Endothelial cell of hepatic sinusoid (primary cell): ENCODE data around the gene CACNA1C.
"Not testable (repeated sequence)": the region's sequence is repeated elsewhere in the genome, so short reads cannot be mapped to it uniquely, and the experiment has no call there.

ENCODE experiments used
- in situ Hi-C: cut with HindIII; loops from 2 replicates; pipeline ENCODE4 v1.10.0; 2017; ENCODE audit warnings: low sequenced_read_pairs

The CACNA1C gene

DNA sequence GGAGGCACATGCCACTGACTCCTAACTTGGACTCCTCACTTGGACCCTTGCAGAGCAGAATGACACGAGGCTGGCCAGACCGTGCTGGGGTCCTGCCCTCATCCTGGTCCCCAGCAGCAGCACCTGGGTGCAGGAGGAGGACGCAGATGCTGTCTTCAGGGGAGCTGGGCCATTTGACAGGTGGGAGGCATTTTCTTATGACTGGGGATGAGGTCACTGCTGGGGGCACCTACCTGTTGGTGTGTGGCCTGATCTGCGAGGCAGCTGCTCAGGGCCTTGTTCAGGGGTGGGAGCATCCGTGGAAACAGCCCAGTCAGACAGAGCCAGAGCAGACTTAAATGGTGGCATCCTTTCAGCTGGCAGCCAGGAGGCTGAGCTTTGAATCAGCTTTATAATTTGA lies 57.3 kb downstream of the CACNA1C start:
- in situ Hi-C loops = no loop called here

DNA sequence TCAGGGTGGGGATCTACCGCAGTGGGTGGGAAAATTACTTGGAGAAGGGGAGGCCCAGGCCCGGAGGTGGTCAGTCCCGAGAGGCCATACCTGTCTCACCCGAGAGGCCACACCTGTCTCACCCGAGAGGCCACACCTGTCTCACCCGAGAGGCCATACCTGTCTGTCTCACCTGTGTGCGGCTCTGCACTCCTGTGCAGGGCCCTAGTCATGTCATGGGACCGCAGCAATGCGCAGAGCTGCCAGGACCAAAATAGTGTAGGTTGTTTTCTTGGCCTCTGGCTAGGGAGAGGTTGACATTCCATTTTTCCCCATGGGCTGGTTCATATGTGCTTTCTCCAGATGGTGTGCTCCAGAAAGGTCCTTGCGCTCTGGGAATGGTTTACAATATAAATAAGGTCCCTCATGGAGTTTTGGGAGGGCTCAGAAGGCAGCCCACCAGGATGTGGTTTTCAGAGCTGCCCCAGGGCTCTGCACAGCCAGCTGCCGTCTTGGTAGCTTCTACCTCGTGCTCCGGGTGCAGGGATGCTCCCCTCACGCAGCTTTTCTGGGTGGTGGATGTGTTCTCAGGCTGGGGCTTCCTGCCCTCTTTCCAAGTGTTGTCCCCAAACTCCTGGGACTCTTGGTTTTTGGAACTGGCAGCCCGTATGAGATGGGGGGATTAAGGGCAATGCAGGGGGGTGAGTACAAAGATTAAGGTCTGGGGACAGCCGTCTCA lies 58.2 kb downstream of the CACNA1C start:
- in situ Hi-C loops = no loop called here

DNA sequence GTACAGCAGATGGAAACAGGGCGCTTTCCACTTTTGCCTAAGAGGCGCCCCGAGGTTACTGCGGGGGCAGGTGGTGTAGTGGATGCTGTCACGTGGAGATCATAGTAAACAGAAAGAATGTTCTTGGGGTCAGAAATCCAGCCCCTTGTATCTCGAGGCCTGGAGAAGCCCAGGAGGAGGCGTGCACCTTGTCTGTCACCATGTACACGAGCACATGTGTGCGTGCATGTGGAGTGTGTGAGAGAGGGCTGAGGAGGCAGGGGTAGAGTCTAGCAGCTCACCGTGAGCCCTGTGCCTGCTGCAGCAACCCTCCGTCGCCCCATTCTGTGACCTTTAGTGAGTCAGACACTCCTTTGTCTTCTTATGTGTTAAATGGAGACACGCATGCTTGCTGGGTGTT lies 59.0 kb downstream of the CACNA1C start:
- in situ Hi-C loops = no loop called here

DNA sequence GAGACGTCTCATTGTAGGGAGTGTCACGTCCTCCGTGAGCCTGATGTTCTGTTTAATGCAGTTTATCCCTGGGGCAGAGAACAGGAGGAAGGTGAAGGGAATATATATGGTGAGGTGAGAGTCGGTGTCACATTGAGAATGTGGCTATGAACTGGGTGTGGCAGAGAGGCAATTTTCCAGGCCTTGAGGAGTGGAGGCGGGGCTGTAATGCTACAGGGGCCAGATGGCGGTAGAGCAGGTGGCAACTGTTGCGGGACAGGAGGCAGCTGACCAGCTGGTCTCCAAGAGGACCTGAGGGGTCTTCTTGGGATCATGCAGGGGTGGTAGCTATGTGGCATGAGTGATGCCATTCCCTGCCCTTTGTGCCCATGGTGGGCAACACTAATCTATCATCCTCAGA lies 59.6 kb downstream of the CACNA1C start:
- in situ Hi-C loops = no loop called here

DNA sequence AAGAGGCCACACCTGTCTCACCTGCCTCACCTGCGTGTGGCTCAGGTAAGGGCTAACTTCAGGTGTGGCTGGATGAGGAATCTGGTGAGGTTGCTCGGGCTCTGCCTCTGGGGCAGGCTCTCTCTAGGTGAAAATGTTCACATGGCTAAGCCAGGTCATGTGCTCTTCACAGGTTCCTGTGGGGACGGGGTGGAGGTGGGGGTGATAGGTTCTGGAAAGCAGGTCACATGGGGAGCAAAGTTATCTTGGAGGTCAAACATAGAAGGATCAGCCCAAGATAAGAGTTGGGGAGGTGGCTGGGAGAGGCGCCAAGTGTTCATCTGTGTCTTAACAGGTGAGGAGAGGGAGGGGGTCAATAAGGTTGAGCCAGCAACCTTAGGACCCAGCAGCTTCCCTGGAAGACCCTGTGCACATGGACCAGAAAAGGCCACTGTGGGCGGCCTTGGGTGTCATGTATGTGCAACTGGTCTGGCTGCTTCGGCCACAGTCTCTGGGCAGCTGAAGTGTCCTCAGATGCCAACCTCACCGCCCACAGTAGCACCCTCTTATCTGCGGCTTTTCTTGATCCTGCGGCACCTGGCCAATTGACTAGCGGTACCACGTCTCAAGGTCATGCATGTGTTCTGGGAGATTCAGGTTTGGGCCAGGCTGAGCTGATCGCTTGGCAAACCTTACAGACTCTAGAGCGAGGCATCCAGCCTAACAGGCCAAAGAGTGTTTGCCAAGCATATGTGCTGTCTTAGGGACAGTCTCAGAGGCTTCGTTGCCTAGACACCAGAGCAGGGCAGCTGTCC lies 60.5 kb downstream of the CACNA1C start:
- in situ Hi-C loops = no loop called here

DNA sequence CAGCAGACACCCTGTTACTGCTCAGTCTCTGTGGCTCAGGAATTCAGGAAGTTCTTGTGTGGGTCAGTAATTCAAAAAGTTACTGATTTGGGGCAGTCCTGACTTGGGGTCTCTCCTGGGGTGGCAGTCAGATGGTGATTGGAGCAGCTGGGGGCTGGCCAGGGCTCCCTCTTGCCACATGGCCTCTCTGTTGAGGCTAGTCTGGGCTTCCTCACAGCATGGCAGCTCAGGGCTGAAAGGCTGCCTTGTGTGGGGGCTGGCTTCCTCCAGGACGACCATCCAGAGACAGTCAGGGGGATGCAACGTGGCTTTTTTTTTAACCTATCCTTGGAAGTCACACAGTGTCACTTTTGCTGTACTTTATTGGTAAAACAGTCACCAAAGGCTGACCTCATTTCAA lies 61.3 kb downstream of the CACNA1C start:
- in situ Hi-C loops = no loop called here

DNA sequence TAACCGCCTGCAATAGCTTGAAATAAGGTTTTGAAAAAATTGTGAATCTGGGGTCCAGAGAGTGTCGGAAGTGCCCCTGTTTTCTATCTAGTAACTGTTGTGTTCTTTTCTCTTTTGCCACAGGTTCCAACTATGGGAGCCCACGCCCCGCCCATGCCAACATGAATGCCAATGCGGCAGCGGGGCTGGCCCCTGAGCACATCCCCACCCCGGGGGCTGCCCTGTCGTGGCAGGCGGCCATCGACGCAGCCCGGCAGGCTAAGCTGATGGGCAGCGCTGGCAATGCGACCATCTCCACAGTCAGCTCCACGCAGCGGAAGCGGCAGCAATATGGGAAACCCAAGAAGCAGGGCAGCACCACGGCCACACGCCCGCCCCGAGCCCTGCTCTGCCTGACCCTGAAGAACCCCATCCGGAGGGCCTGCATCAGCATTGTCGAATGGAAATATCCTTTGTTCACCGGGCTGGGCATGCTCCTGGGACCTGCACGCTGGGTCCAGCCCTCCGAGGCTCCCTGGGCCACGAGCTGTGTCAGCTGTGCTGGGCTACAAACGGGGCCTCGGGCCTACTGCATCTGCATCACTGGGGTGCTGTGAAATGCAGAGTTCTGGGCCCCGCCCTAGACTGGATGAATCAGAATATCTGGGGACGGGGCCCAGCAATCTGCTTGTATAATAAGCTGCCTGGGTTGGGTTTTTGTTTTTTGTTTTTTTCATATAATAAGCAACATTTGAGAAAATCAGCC lies 62.5 kb downstream of the CACNA1C start:
- in situ Hi-C loops = no loop called here

DNA sequence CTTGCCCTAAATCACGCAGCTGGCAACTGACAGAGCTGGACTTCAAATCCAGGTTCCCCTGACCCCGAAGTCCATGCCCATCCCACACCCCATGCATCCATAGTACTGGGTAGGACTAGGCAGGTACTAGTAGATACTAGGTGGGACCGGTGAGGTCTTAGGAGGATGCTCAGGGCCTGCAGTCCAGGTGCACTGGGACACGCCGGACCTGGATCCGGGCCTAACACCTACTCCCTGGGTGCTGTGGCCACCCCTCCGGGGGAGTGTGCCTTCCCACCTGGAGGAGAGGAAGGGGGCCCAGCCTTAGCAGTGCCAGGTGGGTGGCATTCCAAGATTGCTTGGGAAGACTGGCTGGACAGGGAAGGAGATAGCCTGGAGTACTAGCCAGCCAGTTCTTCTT lies 64.8 kb downstream of the CACNA1C start:
- in situ Hi-C loops = no loop called here

DNA sequence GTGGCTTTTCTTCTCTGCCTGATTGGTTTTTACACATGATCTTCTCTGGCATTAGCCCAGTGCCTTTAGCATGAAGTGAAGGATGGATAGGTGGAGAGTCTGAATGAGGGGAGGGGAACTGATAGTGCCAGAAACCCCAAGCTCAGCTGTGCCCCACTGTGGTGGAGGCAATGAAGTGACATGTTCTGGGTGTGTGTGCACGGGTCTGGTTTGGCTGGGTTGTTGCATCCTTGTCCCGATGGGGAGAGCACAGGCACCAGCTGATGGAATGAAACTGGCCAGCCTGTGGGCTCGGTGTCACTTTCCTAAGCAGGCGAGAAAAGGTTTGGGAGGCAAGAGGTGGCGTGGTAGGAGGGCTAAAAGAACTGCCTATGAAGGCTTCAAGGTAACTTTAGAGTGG lies 65.3 kb downstream of the CACNA1C start:
- in situ Hi-C loops = no loop called here

DNA sequence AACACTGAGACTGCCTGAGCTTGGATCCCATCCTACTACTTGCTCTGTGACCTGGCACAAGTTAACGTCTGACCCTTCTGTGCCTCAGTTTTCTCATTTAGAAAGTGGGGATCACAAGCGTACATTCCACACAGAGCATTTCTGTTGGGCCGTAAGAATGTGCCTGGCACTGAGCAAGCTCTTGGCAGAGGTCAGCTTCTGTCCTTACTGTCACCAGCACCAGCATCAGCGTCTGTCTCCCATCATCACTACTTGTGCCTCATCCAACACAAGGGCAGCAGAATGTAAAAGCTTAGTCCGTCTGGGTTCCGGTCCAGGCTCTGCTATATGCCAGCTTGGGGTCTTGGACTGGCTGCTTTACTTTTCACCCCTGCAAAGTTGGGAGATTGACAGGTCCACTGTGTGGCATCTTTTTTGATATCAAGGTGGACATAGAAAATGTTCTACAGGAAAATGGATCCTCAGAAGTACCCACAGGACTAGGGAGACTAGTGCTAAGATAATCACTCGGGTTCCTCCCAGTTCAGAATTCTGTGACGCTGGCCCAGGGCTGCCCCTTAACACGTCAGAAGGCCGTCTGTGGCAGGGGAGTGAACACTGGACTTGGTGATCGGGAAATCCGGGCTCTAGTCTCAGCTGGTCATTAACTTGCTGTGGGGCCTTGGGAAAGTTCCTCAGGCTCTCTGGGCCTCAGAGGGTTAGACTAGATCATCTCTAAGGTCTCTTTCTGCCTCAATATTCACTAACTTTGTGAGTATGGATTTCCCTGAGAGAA lies 65.9 kb downstream of the CACNA1C start:
- in situ Hi-C loops = no loop called here

DNA sequence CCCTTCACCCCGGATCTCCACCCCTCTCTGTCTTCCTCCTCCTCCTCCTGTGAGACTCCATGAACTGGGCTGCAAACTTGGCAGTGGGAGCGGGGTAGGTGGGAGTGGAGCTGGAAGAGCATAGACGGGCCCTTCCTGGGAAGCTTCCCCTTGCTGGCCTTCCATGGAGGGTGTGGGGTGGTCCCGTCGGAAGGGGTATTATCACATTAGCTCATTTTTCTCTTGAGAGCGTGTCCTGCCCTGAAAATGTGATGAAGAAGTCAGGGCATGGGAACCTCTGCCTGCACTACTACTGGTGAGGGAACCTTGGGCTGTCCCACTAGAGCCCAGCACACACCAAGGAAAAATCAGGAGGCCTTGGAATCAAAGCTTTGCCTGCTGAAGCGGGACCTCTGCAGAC lies 66.5 kb downstream of the CACNA1C start:
- in situ Hi-C loops = no loop called here

DNA sequence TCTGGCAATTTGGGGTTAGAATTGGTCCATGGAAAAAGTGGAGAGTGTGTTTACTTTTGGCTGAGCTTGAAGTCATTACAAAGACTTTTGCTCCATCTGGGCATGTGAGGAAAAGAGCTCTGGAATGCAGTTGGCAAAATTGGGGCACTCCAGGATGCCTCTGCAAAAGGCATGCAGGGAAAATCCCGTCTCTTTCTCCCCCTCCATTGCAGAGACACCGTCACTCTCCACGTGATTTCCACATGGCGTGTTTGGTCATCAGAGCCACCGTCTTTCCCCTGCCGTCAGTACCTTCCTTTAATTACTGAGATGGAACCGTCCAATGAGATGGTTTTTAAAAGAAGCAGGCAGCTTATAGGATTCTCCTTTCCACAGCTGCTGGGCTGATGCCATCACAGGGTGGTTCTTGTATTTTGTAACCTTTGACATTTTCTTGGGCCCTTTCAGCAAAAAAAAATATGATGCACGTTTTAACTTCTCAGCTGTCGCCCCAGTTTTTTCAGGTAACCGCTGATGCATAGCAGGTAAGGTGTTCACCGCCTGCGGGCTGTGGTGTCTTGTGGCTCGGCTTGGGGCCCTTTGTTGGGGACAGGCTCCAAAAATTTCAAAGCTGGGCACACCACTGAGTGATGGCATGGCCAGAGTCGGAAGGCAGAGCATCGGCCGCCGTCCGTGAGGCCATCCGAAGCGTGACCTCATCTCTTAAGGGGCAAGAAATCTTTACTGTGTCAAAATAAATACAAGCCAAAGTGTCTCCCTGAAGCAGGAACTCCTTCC lies 68.4 kb downstream of the CACNA1C start:
- in situ Hi-C loops = no loop called here

DNA sequence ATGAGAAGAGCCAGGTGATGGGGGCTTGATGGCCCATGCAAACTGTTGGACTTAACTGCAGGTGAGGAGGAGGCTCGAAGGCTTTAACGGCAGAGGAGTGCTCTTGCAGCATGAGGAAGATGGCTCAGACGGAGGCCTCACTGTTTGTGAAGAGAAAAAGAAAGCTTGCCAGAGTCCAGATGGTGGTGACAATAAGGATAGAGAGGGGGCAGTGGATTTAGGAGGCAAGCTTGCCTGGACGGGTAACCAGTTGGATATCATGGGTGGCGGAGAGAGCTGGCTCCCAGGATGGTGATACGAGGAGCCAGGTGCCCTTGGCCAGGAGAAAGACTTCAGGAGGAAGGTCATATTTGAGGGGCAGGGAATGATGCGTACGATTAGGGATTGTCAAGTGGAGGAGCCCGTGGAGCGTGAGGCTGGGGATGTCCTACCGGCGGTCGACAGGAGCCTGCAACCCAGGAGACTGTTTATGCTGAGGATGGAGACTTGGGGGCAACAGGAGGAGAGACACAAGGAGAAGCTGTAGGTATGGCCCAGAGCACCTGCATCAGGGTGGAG lies 71.8 kb downstream of the CACNA1C start:
- in situ Hi-C loops = no loop called here

DNA sequence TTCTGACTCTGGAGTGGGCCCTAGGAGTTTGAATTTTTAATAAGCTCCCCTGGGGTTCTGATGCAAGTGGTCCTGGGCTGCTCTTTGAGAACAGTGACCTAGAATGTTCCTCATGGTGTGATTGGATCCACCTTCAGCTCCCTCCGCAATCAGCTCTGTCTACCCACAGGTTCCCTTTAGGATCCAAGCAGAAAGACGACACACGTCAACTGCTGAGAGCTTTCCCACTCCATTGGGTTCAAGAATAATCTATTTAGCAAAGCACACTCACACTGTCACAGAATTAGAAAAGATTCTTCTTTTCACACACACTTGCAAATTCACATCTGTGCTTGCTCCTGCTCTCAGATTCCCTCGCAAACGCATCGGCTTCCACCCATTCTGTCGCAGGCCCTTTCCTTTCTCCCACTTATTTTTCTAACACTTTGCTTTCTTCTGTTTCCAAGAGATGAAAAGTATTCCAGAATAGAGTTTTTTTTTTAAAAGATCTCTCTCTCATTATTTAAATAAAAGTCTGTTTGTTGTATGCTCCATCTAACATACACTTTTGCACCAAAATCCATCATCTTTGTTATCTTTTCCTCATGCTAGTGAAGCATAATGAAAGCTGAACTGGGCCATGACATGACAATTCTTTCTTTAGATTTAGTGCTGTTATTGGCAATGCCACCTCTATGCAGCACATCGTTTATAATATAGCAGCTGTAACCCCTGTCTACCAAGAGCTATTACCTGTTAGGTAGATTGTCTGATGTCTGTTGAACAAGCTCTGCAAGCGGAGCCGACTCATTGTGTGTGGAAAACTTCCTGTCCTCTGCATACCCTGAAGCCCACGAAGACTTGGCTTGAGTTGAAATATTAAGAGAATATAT lies 73.1 kb downstream of the CACNA1C start:
- in situ Hi-C loops = no loop called here

DNA sequence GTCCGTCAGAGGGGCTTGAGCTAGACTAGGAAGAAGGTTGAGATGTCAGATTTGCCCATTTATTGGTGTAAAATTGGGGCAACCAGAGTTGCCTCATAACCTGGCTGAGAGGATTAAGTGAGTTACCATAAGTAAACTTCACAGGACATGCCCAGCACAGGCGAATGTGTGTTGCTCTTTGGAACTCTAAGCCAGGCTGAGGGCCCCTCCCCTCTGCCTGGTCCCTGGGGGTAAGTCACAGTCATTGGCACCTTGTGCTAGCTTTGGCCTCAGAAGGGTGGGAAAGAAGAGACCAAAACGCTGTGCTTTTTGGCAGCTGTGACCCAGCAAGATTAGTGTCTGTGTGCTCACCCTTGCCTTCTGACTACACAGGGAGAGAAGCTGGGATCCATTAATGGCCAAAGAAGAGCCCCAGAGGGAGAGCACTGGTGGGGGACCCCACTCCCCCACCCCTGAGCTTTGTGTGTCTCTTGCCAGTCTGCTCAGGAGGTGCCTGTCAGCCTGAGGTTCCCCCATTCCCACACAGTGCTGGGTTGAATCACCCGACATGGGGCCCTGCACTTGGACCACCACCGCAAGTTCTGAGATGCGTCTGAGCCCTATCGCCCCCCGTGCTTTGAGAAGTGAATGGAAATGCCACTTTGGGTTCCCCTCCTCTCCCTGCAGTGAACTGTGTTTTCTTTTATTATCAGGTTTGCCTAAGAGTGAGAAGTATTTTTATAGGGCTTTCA lies 74.1 kb downstream of the CACNA1C start:
- in situ Hi-C loops = no loop called here

DNA sequence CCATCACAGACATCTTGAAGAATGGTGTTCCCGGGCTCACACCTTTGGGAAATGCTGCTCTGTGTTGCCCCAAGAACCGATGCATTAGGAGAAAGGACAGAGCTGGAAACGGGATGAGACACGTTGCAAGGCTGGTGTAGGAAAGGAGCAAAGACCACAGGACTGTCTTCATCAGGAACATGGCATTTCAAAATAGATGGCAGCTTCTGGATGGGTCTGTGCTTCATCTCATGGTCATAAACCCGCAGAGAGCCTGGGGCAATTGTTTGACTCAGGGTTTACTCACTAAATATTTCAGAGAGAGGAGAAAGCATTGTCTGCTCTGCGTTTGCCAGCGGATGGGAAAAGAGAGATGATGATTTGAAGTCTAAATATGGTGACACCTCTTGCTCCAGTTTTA lies 76.3 kb downstream of the CACNA1C start:
- in situ Hi-C loops = no loop called here

DNA sequence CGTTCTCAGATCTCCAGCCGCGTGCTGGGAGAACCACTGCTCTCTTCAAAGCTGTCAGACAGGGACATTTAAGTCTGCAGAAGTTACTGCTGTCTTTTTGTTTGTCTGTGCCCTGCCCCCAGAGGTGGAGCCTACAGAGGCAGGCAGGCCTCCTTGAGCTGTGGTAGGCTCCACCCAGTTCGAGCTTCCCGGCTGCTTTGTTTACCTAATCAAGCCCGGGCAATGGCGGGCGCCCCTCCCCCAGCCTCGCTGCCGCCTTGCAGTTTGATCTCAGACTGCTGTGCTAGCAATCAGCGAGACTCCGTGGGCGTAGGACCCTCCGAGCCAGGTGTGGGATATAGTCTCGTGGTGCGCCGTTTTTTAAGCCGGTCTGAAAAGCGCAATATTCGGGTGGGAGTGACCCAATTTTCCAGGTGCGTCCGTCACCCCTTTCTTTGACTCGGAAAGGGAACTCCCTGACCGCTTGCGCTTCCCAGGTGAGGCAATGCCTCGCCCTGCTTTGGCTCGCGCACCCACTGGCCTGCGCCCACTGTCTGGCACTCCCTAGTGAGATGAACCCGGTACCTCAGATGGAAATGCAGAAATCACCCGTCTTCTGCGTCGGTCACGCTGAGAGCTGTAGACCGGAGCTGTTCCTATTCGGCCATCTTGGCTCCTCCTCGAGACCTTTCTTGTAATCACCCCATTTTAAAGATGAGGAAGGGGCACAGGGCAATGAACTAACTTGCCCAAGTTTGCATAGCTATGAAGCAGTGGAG lies 83.1 kb downstream of the CACNA1C start:
- in situ Hi-C loops = not testable (repeated sequence)

DNA sequence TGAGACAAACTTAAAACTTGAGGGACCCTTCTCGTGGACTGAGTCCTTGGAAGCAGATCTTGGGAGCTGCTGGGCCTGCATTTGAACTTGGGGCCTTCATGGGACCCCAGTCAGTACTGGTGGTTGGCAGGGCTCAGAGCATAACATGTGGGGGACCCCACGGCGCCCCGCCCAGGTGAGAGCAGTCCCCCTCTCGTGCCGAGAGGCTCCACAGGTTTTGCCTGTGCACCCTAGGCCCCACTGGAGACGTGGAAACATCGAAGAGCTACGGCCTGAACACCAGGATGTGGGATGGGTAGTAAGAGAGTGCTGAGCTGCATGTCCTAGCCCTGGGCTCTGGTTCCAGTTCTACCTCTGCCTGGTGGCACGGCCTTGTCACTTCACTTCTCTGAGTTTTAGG lies 84.1 kb downstream of the CACNA1C start:
- in situ Hi-C loops = no loop called here
